A172 (cell line): Measurements from ENCODE around the gene FOXD4L1. TPM values are rescaled to one million over a fixed set of nuclear protein-coding genes. Genes with fewer than 3 reads are reported as not detected.
"Not testable (repeated sequence)": the region's sequence is repeated elsewhere in the genome, so short reads cannot be mapped to it uniquely, and the experiment has no call there.

ENCODE experiments used
- DNase-seq: peaks from one replicate; pipeline ENCODE4 v3.0.0-alpha.2; 2015; ENCODE audit warnings: low spot score
- total RNA-seq: library from RNA; depleted of rRNA; stranded (reverse); fragments of >200 nt; shearing (Covaris generic); gene quantifications from 2 replicates; pipeline ENCODE4 v1.2.3, GENCODE V29; 2014; rRNA removed

The FOXD4L1 gene
- total RNA-seq: 0.22 TPM in 1 of 2 replicates, not detected in the other

GRCh38 chr2:113498365-113498764 lies at the start of gene FOXD4L1:
TSS of gene FOXD4L1 (plus strand) at chr2:113498665. CDS start at chr2:113499257, 592 bp downstream.
- not testable (repeated sequence) for DNase-seq

GRCh38 chr2:113465770-113466169 lies 32.7 kb upstream of the FOXD4L1 start:
- DNase-seq: not testable (repeated sequence)

- DNase-seq: not testable (repeated sequence)
These were observed 21.6 kb upstream of the FOXD4L1 start for GRCh38 chr2:113476688-113477368.

GRCh38 chr2:113496527-113496926 lies 1.9 kb upstream of the FOXD4L1 start:
- DNase-seq: not testable (repeated sequence)

GRCh38 chr2:113499019-113499885 lies 787 bp downstream of the FOXD4L1 start:
- DNase-seq: not testable (repeated sequence)

GRCh38 chr2:113499886-113500722 lies 1.6 kb downstream of the FOXD4L1 start:
- not testable (repeated sequence) for DNase-seq

- not testable (repeated sequence) for DNase-seq
These were observed 2.2 kb downstream of the FOXD4L1 start for GRCh38 chr2:113500723-113501038.

- DNase-seq: not testable (repeated sequence)
These were observed 4.0 kb downstream of the FOXD4L1 start for GRCh38 chr2:113502216-113503093.

GRCh38 chr2:113503094-113504042 lies 4.9 kb downstream of the FOXD4L1 start:
- DNase-seq: not testable (repeated sequence)

- DNase-seq: not testable (repeated sequence)
These were observed 5.6 kb downstream of the FOXD4L1 start for GRCh38 chr2:113504081-113504480.

- not testable (repeated sequence) for DNase-seq
These were observed 9.1 kb downstream of the FOXD4L1 start for GRCh38 chr2:113507394-113508140.

- not testable (repeated sequence) for DNase-seq
These were observed 9.7 kb downstream of the FOXD4L1 start for GRCh38 chr2:113508187-113508586.

GRCh38 chr2:113510913-113511312 lies 12.4 kb downstream of the FOXD4L1 start:
- not testable (repeated sequence) for DNase-seq

GRCh38 chr2:113511859-113512258 lies 13.4 kb downstream of the FOXD4L1 start:
- DNase-seq: not testable (repeated sequence)

- DNase-seq: not testable (repeated sequence)
These were observed 17.0 kb downstream of the FOXD4L1 start for GRCh38 chr2:113515457-113515856.

- DNase-seq: not testable (repeated sequence)
These were observed 17.5 kb downstream of the FOXD4L1 start for GRCh38 chr2:113515995-113516394.

GRCh38 chr2:113517025-113517424 lies 18.6 kb downstream of the FOXD4L1 start:
- DNase-seq: not testable (repeated sequence)

GRCh38 chr2:113520837-113521236 lies 22.4 kb downstream of the FOXD4L1 start:
- DNase-seq: not testable (repeated sequence)

GRCh38 chr2:113521492-113521891 lies 23.0 kb downstream of the FOXD4L1 start:
- DNase-seq: peak; percentile 5
